HEK293 (cell line): ENCODE measurements around the gene TEAD3.

Experiments used
- CTCF ChIA-PET: fragments of 350-600 bp; formaldehyde crosslinking; extraction: SDS; loops from one replicate; lab custom pipeline; 2021; ENCODE audit warnings: antibody characterized with exemption; lab: Yijun Ruan, JAX
- POLR2A ChIA-PET: fragments of 300-600 bp; formaldehyde crosslinking; extraction: SDS; loops from one replicate; lab custom pipeline; 2020; ENCODE audit warnings: antibody characterized with exemption, inconsistent platforms; lab: Yijun Ruan, JAX
- H3K27ac ChIP-seq: fragments of 200-500 bp; sonication (Bioruptor generic); 2 replicates; pipeline ENCODE4 v1.5.1; 2014; ENCODE audit warnings: low read depth, low read length, control low read depth, inconsistent platforms; ENCODE audit errors: extremely low read depth
- H3K36me3 ChIP-seq, 2 experiments: fragments of 200-500 bp in 1 of 2; sonication (Bioruptor generic) in 1 of 2; 1 replicate in 1 of 2; 2 replicates in 1 of 2; pipeline ENCODE4 v1.5.1; 2014 to 2017; ENCODE audit warnings: inconsistent platforms in 2 of 2, low read length in 2 of 2; ENCODE audit not compliant: control insufficient read depth in 2 of 2, insufficient read depth in 1 of 2
- H3K4me1 ChIP-seq: fragments of 200-500 bp; sonication (Bioruptor generic); 2 replicates; pipeline ENCODE4 v1.5.1; 2014; ENCODE audit warnings: mild to moderate bottlenecking, low read length, inconsistent platforms; ENCODE audit not compliant: control insufficient read depth, insufficient read depth
- H3K4me3 ChIP-seq: 2 replicates; pipeline ENCODE4 v1.5.1; 2011; ENCODE audit warnings: low read depth, mild to moderate bottlenecking, control low read depth, low read length, moderate library complexity
- H3K9me3 ChIP-seq: fragments of 200-500 bp; sonication (Bioruptor generic); 2 replicates; pipeline ENCODE4 v1.5.1; 2014; ENCODE audit warnings: low read depth, low read length, inconsistent platforms; ENCODE audit not compliant: control insufficient read depth, insufficient read depth
- KLF8 ChIP-seq: fragments of 450-650 bp; formaldehyde crosslinking; IDR thresholded peaks from 2 replicates; pipeline ENCODE4 v1.5.1; 2016; ENCODE audit warnings: missing biosample characterization, missing genetic modification characterization
- MYNN ChIP-seq: fragments of 450-650 bp; formaldehyde crosslinking; IDR thresholded peaks from 2 replicates; pipeline ENCODE4 v1.5.1; 2016; ENCODE audit warnings: missing biosample characterization, missing genetic modification characterization, borderline replicate concordance
- PRDM4 ChIP-seq: fragments of 450-650 bp; formaldehyde crosslinking; IDR thresholded peaks from 2 replicates; pipeline ENCODE4 v1.5.1; 2017; ENCODE audit warnings: missing biosample characterization, missing genetic modification characterization
- SP3 ChIP-seq: fragments of 450-650 bp; formaldehyde crosslinking; IDR thresholded peaks from 2 replicates; pipeline ENCODE4 v1.5.1; 2016; ENCODE audit warnings: missing biosample characterization, missing genetic modification characterization
- SP7 ChIP-seq: fragments of 450-650 bp; formaldehyde crosslinking; IDR thresholded peaks from 2 replicates; pipeline ENCODE4 v1.5.1; 2016; ENCODE audit warnings: missing biosample characterization, missing genetic modification characterization
- WT1 ChIP-seq: fragments of 450-650 bp; formaldehyde crosslinking; IDR thresholded peaks from 2 replicates; pipeline ENCODE4 v1.5.1; 2016; ENCODE audit warnings: missing biosample characterization, missing genetic modification characterization
- ZBTB17 ChIP-seq: fragments of 450-650 bp; formaldehyde crosslinking; IDR thresholded peaks from 2 replicates; pipeline ENCODE4 v1.5.1; 2016; ENCODE audit warnings: missing biosample characterization, missing genetic modification characterization
- ZBTB21 ChIP-seq: fragments of 450-650 bp; formaldehyde crosslinking; IDR thresholded peaks from 2 replicates; pipeline ENCODE4 v1.5.1; 2017; ENCODE audit warnings: missing biosample characterization, missing genetic modification characterization
- ZEB2 ChIP-seq: fragments of 450-650 bp; formaldehyde crosslinking; IDR thresholded peaks from 2 replicates; pipeline ENCODE4 v1.5.1; 2016; ENCODE audit warnings: missing biosample characterization, missing genetic modification characterization
- ZNF10 ChIP-seq: fragments of 450-650 bp; formaldehyde crosslinking; IDR thresholded peaks from 2 replicates; pipeline ENCODE4 v1.5.1; 2017; ENCODE audit warnings: missing biosample characterization, missing genetic modification characterization
- ZNF223 ChIP-seq: fragments of 450-650 bp; formaldehyde crosslinking; IDR thresholded peaks from 2 replicates; pipeline ENCODE4 v1.5.1; 2016; ENCODE audit warnings: missing biosample characterization, missing genetic modification characterization
- ZNF248 ChIP-seq: fragments of 450-650 bp; formaldehyde crosslinking; IDR thresholded peaks from 2 replicates; pipeline ENCODE4 v1.5.1; 2017; ENCODE audit warnings: missing biosample characterization, missing genetic modification characterization
- ZNF274 ChIP-seq, 2 experiments: fragments of 200-500 bp in 1 of 2; fragments of 450-650 bp in 1 of 2; sonication (Bioruptor generic) in 1 of 2; formaldehyde crosslinking in 1 of 2; IDR thresholded peaks; 2 replicates each; pipeline versions ENCODE4 v1.5.1 to v1.6.1; 2014 to 2016; ENCODE audit warnings: borderline replicate concordance in 1 of 2, inconsistent platforms in 1 of 2, low read length in 1 of 2, missing biosample characterization in 1 of 2, missing genetic modification characterization in 1 of 2
- ZNF292 ChIP-seq: fragments of 450-650 bp; formaldehyde crosslinking; IDR thresholded peaks from 2 replicates; pipeline ENCODE4 v1.5.1; 2016; ENCODE audit warnings: low read depth, missing biosample characterization, missing genetic modification characterization, borderline replicate concordance
- ZNF354C ChIP-seq: fragments of 450-650 bp; formaldehyde crosslinking; IDR thresholded peaks from 2 replicates; pipeline ENCODE4 v1.5.1; 2016; ENCODE audit warnings: missing biosample characterization, missing genetic modification characterization, low read depth, borderline replicate concordance
- ZNF488 ChIP-seq: fragments of 450-650 bp; formaldehyde crosslinking; IDR thresholded peaks from 2 replicates; pipeline ENCODE4 v1.5.1; 2016; ENCODE audit warnings: missing biosample characterization, missing genetic modification characterization
- ZNF510 ChIP-seq: fragments of 450-650 bp; formaldehyde crosslinking; IDR thresholded peaks from 2 replicates; pipeline ENCODE4 v1.5.1; 2018; ENCODE audit warnings: mild to moderate bottlenecking, missing genetic modification characterization, missing biosample characterization; ENCODE audit not compliant: insufficient replicate concordance
- ZNF596 ChIP-seq: fragments of 450-650 bp; IDR thresholded peaks from 2 replicates; pipeline ENCODE4 v1.5.0; 2018; ENCODE audit warnings: missing biosample characterization, mild to moderate bottlenecking, missing genetic modification characterization, moderate library complexity
- ZNF600 ChIP-seq: fragments of 450-650 bp; formaldehyde crosslinking; IDR thresholded peaks from 2 replicates; pipeline ENCODE4 v1.5.1; 2016; ENCODE audit warnings: missing biosample characterization, missing genetic modification characterization
- ZNF654 ChIP-seq: fragments of 450-650 bp; formaldehyde crosslinking; IDR thresholded peaks from 2 replicates; pipeline ENCODE4 v1.5.1; 2016; ENCODE audit warnings: low read depth, missing biosample characterization, missing genetic modification characterization
- ZNF670 ChIP-seq: fragments of 450-650 bp; formaldehyde crosslinking; IDR thresholded peaks from 2 replicates; pipeline ENCODE4 v1.5.1; 2016; ENCODE audit warnings: missing biosample characterization, missing genetic modification characterization, low read depth
- ZNF701 ChIP-seq: fragments of 450-650 bp; formaldehyde crosslinking; IDR thresholded peaks from 2 replicates; pipeline ENCODE4 v1.5.1; 2016; ENCODE audit warnings: missing biosample characterization, missing genetic modification characterization
- ZSCAN16 ChIP-seq: fragments of 450-650 bp; formaldehyde crosslinking; IDR thresholded peaks from 2 replicates; pipeline ENCODE4 v1.5.1; 2016; ENCODE audit warnings: missing biosample characterization, missing genetic modification characterization
- ZSCAN23 ChIP-seq: fragments of 450-650 bp; formaldehyde crosslinking; IDR thresholded peaks from 2 replicates; pipeline ENCODE4 v1.5.1; 2016; ENCODE audit warnings: missing biosample characterization, missing genetic modification characterization
- TF ChIP-seq, protein P1 (sequence below): fragments of 450-650 bp; formaldehyde crosslinking; IDR thresholded peaks from 2 replicates; pipeline ENCODE4 v1.5.1; 2016; ENCODE audit warnings: missing biosample characterization, missing genetic modification characterization
- TF ChIP-seq, protein P2 (sequence below): fragments of 450-650 bp; formaldehyde crosslinking; IDR thresholded peaks from 2 replicates; pipeline ENCODE4 v1.5.1; 2016; ENCODE audit warnings: missing biosample characterization, missing genetic modification characterization

Gene TEAD3

DNA sequence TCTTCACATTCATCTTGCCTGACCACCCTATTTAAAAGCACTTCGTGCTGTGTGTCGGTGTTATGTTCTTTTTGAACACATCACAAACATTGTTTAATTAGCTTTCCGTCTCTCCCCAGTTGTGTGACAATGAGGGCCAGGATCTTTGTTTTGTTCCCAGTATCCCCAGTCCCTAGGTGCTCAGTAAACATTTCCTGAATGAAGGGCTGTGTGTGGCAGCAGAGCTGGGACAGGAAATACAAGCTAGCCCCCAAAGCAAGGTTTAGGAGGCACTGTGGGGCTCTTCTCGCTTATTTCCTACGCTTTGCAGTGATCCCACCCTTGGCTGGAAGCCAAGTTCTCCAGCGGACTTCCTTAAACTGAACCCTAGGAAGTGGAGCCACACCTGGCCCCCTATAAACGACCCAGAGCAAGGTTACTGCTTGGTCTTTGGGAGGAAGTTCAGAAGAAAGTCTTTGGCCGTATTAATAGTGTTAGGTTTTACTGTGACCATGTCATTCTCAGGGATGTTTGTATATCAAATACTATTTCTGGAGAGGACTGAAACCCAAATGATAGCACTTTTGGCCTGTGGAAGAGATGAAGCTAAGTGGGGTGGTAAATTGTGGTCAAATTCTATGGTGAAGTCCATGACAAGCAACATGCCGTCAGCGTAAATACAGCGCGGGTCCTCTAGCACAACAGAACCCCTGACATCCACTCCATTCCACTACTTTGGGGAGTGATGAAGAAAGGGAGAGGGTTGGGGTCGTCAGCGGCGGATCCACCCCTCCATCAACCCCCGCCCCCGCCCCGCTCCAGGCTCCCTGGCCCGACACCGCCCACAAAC lies 45.3 kb downstream of the TEAD3 start (continued):
- no peak for TF ChIP-seq ZNF510 (tag by site-specific recombination)
- TF ChIP-seq ZNF223 = no peak
- TF ChIP-seq, protein P1, sequence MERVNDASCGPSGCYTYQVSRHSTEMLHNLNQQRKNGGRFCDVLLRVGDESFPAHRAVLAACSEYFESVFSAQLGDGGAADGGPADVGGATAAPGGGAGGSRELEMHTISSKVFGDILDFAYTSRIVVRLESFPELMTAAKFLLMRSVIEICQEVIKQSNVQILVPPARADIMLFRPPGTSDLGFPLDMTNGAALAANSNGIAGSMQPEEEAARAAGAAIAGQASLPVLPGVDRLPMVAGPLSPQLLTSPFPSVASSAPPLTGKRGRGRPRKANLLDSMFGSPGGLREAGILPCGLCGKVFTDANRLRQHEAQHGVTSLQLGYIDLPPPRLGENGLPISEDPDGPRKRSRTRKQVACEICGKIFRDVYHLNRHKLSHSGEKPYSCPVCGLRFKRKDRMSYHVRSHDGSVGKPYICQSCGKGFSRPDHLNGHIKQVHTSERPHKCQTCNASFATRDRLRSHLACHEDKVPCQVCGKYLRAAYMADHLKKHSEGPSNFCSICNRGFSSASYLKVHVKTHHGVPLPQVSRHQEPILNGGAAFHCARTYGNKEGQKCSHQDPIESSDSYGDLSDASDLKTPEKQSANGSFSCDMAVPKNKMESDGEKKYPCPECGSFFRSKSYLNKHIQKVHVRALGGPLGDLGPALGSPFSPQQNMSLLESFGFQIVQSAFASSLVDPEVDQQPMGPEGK (tag by site-specific recombination) = no peak
- no peak for TF ChIP-seq ZNF248
- peak; percentile 88 for TF ChIP-seq ZSCAN16 (tag by site-specific recombination)
- TF ChIP-seq ZNF292 (tag by site-specific recombination) = no peak
- no peak for TF ChIP-seq ZBTB17 (tag by site-specific recombination)
- TF ChIP-seq ZNF488 (tag by site-specific recombination) = no peak
- TF ChIP-seq ZNF10 (tag by site-specific recombination) = no peak
- TF ChIP-seq PRDM4 (tag by site-specific recombination) = no peak
- TF ChIP-seq, all 188 proteins: peak for 3

DNA sequence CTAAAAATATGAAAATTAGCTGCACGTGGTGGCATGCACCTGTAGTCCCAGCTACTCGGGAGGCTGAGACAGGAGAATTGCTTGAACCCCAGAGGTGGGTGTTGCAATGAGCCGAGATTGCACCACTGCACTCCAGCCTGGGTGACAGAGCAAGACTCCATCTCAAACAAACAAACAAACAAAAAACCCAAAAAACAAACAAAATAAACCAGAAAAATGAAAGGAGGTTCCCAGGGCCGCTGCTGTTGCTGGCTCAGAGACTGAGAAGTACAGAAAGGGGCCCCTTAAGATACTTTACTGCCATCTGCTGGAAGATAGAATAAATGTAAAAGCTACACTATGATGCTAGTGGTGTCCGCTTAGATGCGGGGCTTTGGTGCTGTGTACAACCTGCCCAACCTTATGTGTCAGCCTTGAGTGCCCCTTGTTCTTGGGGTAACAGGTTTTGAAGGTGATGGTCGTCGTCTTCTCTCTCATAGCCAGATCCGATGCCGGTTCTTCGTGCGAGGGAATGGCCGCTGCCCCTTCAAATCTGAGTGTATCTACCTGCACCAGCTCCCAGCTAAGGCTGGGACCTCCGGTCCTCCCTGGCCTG lies 47.5 kb downstream of the TEAD3 start:
- ChIA-PET CTCF (interaction anchor here (0.6 to 10.3 kb wide), 44 partner anchors 10 to 1262 kb away, joined by 3 to 149 read pairs (median 5); partner anchors contain the start of genes ARMC12, DEF6, PPARD and RPL10A), POLR2A (interaction anchor here (0.6 to 2.4 kb wide), 4 partner anchors 12 to 183 kb away, joined by 3 to 16 read pairs (median 5); partner anchors contain the start of gene PPARD)
- H3K36me3 ChIP-seq = no peaks in the 10 kb centered on the region
- H3K9me3 ChIP-seq = no peaks in the 10 kb centered on the region
- H3K27ac ChIP-seq = no peak overlapping the region
- no peak overlapping the region for H3K4me3 ChIP-seq
- peaks cover 19% of the 10 kb centered on the region for H3K4me1 ChIP-seq
- no peak for TF ChIP-seq ZNF354C (tag by site-specific recombination)
- TF ChIP-seq KLF8 = peak; percentile 35; the same call in 1 of the 2 replicates
- TF ChIP-seq MYNN (tag by site-specific recombination) = no peak
- no peak for TF ChIP-seq ZSCAN23 (tag by site-specific recombination)
- peak; percentile 14; the same call in 1 of the 2 replicates for TF ChIP-seq SP3 (tag by site-specific recombination)
- no peak for TF ChIP-seq ZNF670 (tag by site-specific recombination)
- peak; percentile 95 for TF ChIP-seq ZNF654 (tag by site-specific recombination)
- TF ChIP-seq ZEB2 (tag by site-specific recombination) = 0 out of 2 replicates have a peak, but pooled peaks have one; percentile 36
- TF ChIP-seq WT1 = 0 out of 2 replicates have a peak, but pooled peaks have one; percentile 32
- no peak for TF ChIP-seq ZNF274 (IDR thresholded peaks at IDR 0.05; ENCODE audit: low read length)
- no peak for TF ChIP-seq ZNF274 (tag by site-specific recombination; IDR thresholded peaks at IDR 0.05; ENCODE audit: borderline replicate concordance)
- no peak for TF ChIP-seq ZBTB21 (tag by site-specific recombination)
- no peak for TF ChIP-seq ZNF600
- TF ChIP-seq SP7 (tag by site-specific recombination) = 0 out of 2 replicates have a peak, but pooled peaks have one; percentile 31
- TF ChIP-seq ZNF596 = no peak
- no peak for TF ChIP-seq ZNF701 (tag by site-specific recombination)
- TF ChIP-seq, protein P2, sequence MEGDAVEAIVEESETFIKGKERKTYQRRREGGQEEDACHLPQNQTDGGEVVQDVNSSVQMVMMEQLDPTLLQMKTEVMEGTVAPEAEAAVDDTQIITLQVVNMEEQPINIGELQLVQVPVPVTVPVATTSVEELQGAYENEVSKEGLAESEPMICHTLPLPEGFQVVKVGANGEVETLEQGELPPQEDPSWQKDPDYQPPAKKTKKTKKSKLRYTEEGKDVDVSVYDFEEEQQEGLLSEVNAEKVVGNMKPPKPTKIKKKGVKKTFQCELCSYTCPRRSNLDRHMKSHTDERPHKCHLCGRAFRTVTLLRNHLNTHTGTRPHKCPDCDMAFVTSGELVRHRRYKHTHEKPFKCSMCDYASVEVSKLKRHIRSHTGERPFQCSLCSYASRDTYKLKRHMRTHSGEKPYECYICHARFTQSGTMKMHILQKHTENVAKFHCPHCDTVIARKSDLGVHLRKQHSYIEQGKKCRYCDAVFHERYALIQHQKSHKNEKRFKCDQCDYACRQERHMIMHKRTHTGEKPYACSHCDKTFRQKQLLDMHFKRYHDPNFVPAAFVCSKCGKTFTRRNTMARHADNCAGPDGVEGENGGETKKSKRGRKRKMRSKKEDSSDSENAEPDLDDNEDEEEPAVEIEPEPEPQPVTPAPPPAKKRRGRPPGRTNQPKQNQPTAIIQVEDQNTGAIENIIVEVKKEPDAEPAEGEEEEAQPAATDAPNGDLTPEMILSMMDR (tag by site-specific recombination) = peak; percentile 60; the same call in 1 of the 2 replicates
